Loucy (cell line): ENCODE data around the gene TBC1D7.

Experiments
- CTCF ChIP-seq: fragments of 200-600 bp; sonication (generic); conservative IDR thresholded peaks from 2 replicates; pipeline ENCODE4 v1.5.1; 2014; ENCODE audit warnings: mild to moderate bottlenecking, antibody characterized with exemption, low read length
- EZH2phosphoT487 ChIP-seq: fragments of 200-600 bp; IDR thresholded peaks from 2 replicates; pipeline ENCODE4 v1.6.1; 2018; ENCODE audit warnings: antibody characterized with exemption, mild to moderate bottlenecking, moderate library complexity, borderline replicate concordance

GRCh38 chr6:13288481-13288880, 39.9 kb downstream of the TBC1D7 start:
- TF ChIP-seq CTCF (no peak), EZH2phosphoT487 (no peak)
